Right lobe of liver (tissue), 6 donors: ENCODE results near the gene CA9. TPM values are rescaled to one million over a fixed set of nuclear protein-coding genes. Genes with fewer than 3 reads are reported as not detected.

Experiments used
- ATAC-seq, 4 donors: fragments of 200-7000 bp; cut with Tn5 transposase; one replicate each; pipeline ENCODE4 v1.9.1; 2020; ENCODE audit warnings: mild to moderate bottlenecking in 4 of 4, moderate library complexity in 4 of 4
- DNase-seq, 3 donors: peaks; one replicate each; pipeline ENCODE4 v3.0.0-alpha.2; 2020
- H3K27ac ChIP-seq, 3 donors: fragments of 200-600 bp; one replicate each; pipeline ENCODE4 v1.8.0; 2022
- H3K27me3 ChIP-seq, 2 donors: fragments of 200-600 bp; one replicate each; pipeline ENCODE4 v1.8.0; 2022
- H3K36me3 ChIP-seq, 4 donors: fragments of 200-600 bp; sonication (generic) in 1 of 4; one replicate each; pipeline versions ENCODE4 v1.5.1 to v1.8.0; 2017 to 2022; ENCODE audit warnings: control low read depth in 1 of 4
- H3K4me1 ChIP-seq, 4 donors: fragments of 200-600 bp; sonication (generic) in 1 of 4; one replicate each; pipeline versions ENCODE4 v1.5.1 to v1.8.0; 2017 to 2022; ENCODE audit warnings: control low read depth in 1 of 4
- H3K4me3 ChIP-seq, 3 donors: fragments of 200-600 bp; one replicate each; pipeline ENCODE4 v1.8.0; 2022
- H3K9me3 ChIP-seq, 4 donors: fragments of 200-600 bp; sonication (generic) in 1 of 4; one replicate each; pipeline versions ENCODE4 v1.5.1 to v1.8.0; 2017 to 2022; ENCODE audit warnings: control low read depth in 1 of 4
- POLR2A ChIP-seq: fragments of 450-650 bp; IDR thresholded peaks from one replicate; pipeline ENCODE4 v1.6.1; 2017; ENCODE audit warnings: antibody characterized with exemption, mild to moderate bottlenecking
- WGBS: methylation state at CpG from one replicate; pipeline ENCODE4 v1.1.6; 2018; ENCODE audit warnings: low coverage, low lambda C conversion rate; ENCODE audit not compliant: insufficient coverage; ENCODE audit errors: missing lambda C conversion rate; 5-methylcytosine and 5-hydroxymethylcytosine counted together
- intact Hi-C, 2 donors: fragments of 100-400 bp; cut with DNase I; formaldehyde crosslinking; loops; one replicate each; pipeline versions ENCODE4 v1.11.2 to v1.14.1; 2022
- long read RNA-seq: library from polyadenylated mRNA; unstranded; transcript quantifications from one replicate; pipeline ENCODE4 v2.0.0, GENCODE V29; 2019
- total RNA-seq, 6 experiments: library from RNA; depleted of rRNA in 2 of 6; stranded (reverse); fragments of >200 nt in 2 of 6; fragmentation: NEBNext Ultra II Directional in 3 of 6; extraction: Animal tissue kit (Norgen Biotek cat#: 25700) in 3 of 6; gene quantifications; one replicate each; pipeline versions ENCODE4 v1.1.0 to v1.2.4, GENCODE V29; 2016 to 2023
- TF ChIP-seq, protein P1 (sequence below), 4 donors: fragments of 200-600 bp in 3 of 4; fragments of 450-650 bp in 1 of 4; IDR thresholded peaks; one replicate each; pipeline versions ENCODE4 v1.5.1 to v1.8.0; 2016 to 2022; ENCODE audit warnings: antibody characterized with exemption in 4 of 4, mild to moderate bottlenecking in 2 of 4
- donor health status: DM: no; HTN: yes; CAD: no.
- donor health status: DM: no; HTN: no; CAD: no.
- donor health status: DM: no; HTN: no; CAD: no.
- donor health status: DM: no; HTN: yes; CAD: no.
- donor health status: DM: no; HTN: yes; CAD: no.

The CA9 gene
- total RNA-seq, result 1 to 10 TPM in 1 of 6 experiments, under 1 TPM in 4, not detected in 1; 0.64 to 1.6 (median 0.93) TPM
- long read RNA-seq, result 0 reads

GRCh38 chr9:35673132-35674024 lies at the start of gene CA9:
TSS of gene CA9 (plus strand) at chr9:35673928. CDS start at chr9:35673960, 32 bp downstream.
- 73% methylated on average over 1 of the region's 10 CpGs for WGBS
- intact Hi-C loops, result no loop called here
- Histone ChIP-seq H3K27me3 (peaks cover 0 to 9% of the 10 kb centered on the region in 2 donors), H3K4me1 (peaks cover 0 to 17% (median 5%) of the 10 kb centered on the region in 4 donors), H3K9me3 (no peaks in the 10 kb centered on the region), H3K36me3 (no peaks in the 10 kb centered on the region), H3K4me3 (no peak within 1 kb of the TSS), H3K27ac (no peak within 1 kb of the TSS)
- TF ChIP-seq, protein P1, sequence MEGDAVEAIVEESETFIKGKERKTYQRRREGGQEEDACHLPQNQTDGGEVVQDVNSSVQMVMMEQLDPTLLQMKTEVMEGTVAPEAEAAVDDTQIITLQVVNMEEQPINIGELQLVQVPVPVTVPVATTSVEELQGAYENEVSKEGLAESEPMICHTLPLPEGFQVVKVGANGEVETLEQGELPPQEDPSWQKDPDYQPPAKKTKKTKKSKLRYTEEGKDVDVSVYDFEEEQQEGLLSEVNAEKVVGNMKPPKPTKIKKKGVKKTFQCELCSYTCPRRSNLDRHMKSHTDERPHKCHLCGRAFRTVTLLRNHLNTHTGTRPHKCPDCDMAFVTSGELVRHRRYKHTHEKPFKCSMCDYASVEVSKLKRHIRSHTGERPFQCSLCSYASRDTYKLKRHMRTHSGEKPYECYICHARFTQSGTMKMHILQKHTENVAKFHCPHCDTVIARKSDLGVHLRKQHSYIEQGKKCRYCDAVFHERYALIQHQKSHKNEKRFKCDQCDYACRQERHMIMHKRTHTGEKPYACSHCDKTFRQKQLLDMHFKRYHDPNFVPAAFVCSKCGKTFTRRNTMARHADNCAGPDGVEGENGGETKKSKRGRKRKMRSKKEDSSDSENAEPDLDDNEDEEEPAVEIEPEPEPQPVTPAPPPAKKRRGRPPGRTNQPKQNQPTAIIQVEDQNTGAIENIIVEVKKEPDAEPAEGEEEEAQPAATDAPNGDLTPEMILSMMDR (IDR thresholded peaks at IDR 0.05), result no peak
- TF ChIP-seq POLR2A, result no peak
- peak in 3 of 4 donors; percentile 4 to 20 (median 10) for ATAC-seq
- DNase-seq, result peak in 1 of 3 donors; percentile 22

DNA sequence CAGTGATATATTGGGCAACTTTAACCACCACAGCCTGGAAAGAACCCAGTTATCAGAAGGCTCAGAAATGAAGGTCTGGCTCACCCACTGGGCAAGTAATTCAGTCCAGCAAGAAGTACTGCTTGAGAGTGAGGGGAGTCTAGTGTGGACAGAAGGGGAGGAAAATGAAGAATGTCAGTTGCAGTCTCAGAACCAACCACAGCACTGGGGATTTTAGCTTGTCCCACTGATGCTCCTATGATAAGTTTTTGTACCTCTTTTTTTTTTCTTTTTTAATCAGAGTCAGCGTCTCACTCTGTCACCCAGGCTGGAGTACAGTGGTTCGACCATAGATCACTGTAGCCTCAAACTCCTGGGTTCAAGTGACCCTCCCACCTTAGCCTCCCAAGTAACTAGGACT lies 46.2 kb upstream of the CA9 start:
- no peaks in the 10 kb centered on the region for H3K4me1 ChIP-seq
- no peak for ATAC-seq
- H3K4me3 ChIP-seq, result no peak overlapping the region
- WGBS, result 88% methylated on average over 2 of the region's 2 CpGs
- DNase-seq, result no peak
- H3K27ac ChIP-seq, result no peak overlapping the region
- intact Hi-C loops, result no loop called here
- H3K9me3 ChIP-seq, result no peaks in the 10 kb centered on the region
- H3K27me3 ChIP-seq, result no peaks in the 10 kb centered on the region
- no peaks in the 10 kb centered on the region for H3K36me3 ChIP-seq
- TF ChIP-seq, protein P1 (IDR thresholded peaks at IDR 0.05), result no peak

DNA sequence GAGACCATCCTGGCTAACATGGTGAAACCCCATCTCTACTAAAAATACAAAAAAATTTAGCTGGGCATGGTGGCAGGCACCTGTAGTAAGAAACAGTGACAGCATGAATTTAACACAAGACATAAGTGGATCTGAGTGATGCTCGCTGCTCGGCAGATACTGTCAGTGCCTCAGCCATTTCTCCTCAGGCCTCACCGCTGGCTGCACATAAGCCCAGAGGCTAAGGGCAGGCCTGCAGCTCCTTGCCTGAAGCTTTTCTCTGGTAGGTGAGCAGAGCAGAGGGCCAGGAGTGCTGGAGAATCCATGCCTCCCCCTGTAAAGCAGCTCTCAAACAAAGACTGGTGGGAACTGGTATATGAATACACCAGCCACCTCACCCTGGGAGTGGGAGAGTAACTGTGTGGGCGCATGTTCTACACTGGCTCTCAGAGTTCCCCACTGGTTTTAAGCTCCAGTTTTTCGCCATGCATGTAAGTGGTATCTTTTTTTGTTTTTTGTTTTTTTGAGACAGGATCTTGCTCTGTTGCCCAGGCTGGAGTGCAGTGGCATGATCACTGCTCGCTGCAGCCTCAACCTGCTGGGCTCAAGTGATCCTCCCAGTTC lies 45.2 kb upstream of the CA9 start:
- intact Hi-C loops, result no loop called here
- H3K27ac ChIP-seq, result no peak overlapping the region
- no peaks in the 10 kb centered on the region for H3K4me1 ChIP-seq
- no peak overlapping the region for H3K4me3 ChIP-seq
- no peaks in the 10 kb centered on the region for H3K27me3 ChIP-seq
- no peaks in the 10 kb centered on the region for H3K36me3 ChIP-seq
- H3K9me3 ChIP-seq, result no peaks in the 10 kb centered on the region
- TF ChIP-seq, protein P1 (IDR thresholded peaks at IDR 0.05), result no peak
- no peak for TF ChIP-seq POLR2A
- no peak for ATAC-seq
- WGBS, result 86% methylated on average over 6 of the region's 6 CpGs
- DNase-seq, result peak in 1 of 3 donors; percentile 12

- ATAC-seq (no peak), DNase-seq (no peak)
- no peak overlapping the region for H3K27ac ChIP-seq
- H3K36me3 ChIP-seq, result no peaks in the 10 kb centered on the region
- H3K27me3 ChIP-seq, result no peaks in the 10 kb centered on the region
- no peaks in the 10 kb centered on the region for H3K9me3 ChIP-seq
- intact Hi-C loops, result no loop called here
- no peak overlapping the region for H3K4me3 ChIP-seq
- H3K4me1 ChIP-seq, result no peaks in the 10 kb centered on the region
- TF ChIP-seq, protein P1 (IDR thresholded peaks at IDR 0.05), result no peak
- TF ChIP-seq POLR2A, result no peak
- WGBS, result 62% methylated on average over 2 of the region's 5 CpGs
These were observed 44.1 kb upstream of the CA9 start for GRCh38 chr9:35629597-35629996.
